HCT116 (cell line): Measurements from ENCODE around the gene ETF1.

Experiments
- CTCF ChIP-seq, 3 experiments: fragments of 200-600 bp in 1 of 3; sonication (generic) in 1 of 3; IDR thresholded peaks in 2 of 3; conservative IDR thresholded peaks in 1 of 3; 2 replicates each; pipeline ENCODE4 v1.5.1; 2012 to 2017; ENCODE audit warnings: low read depth in 2 of 3, low read length in 2 of 3, antibody characterized with exemption in 1 of 3, borderline replicate concordance in 1 of 3, control low read depth in 1 of 3, mild to moderate bottlenecking in 1 of 3, mixed read lengths in 1 of 3, mixed run types in 1 of 3, moderate library complexity in 1 of 3; ENCODE audit not compliant: insufficient read depth in 1 of 3
- EGR1 ChIP-seq: IDR thresholded peaks from 2 replicates; pipeline ENCODE4 v1.6.1; 2012; ENCODE audit warnings: low read depth
- ELF1 ChIP-seq: IDR thresholded peaks from 2 replicates; pipeline ENCODE4 v1.6.1; 2012; ENCODE audit warnings: low read depth, borderline replicate concordance
- EZH2 ChIP-seq: fragments of 200-600 bp; sonication (generic); IDR thresholded peaks from 2 replicates; pipeline ENCODE4 v1.6.1; 2017; ENCODE audit warnings: antibody characterized with exemption, mixed run types
- EZH2phosphoT487 ChIP-seq: fragments of 200-600 bp; IDR thresholded peaks from 2 replicates; pipeline ENCODE4 v1.6.1; 2018; ENCODE audit warnings: antibody characterized with exemption, borderline replicate concordance
- POLR2A ChIP-seq: IDR thresholded peaks from 2 replicates; pipeline ENCODE4 v1.7.0; 2011; ENCODE audit warnings: borderline replicate concordance; ENCODE audit not compliant: insufficient read depth, insufficient read length; ENCODE audit errors: extremely low read depth
- POLR2AphosphoS5 ChIP-seq: IDR thresholded peaks from 2 replicates; pipeline ENCODE4 v1.6.1; 2011; ENCODE audit warnings: mild to moderate bottlenecking, low read depth, low read length, moderate library complexity
- RAD21 ChIP-seq: IDR thresholded peaks from 2 replicates; pipeline ENCODE4 v1.6.1; 2012; ENCODE audit warnings: low read depth, mild to moderate bottlenecking
- TCF7L2 ChIP-seq: IDR thresholded peaks from 2 replicates; pipeline ENCODE4 v1.7.0; 2011; ENCODE audit warnings: borderline replicate concordance, inconsistent platforms; ENCODE audit not compliant: insufficient read depth, insufficient read length; ENCODE audit errors: extremely low read depth
- ZNF274 ChIP-seq: fragments of 200-500 bp; sonication (Bioruptor generic); IDR thresholded peaks from 2 replicates; pipeline ENCODE4 v1.6.1; 2014; ENCODE audit warnings: mild to moderate bottlenecking, low read depth, low read length, inconsistent platforms

- TF ChIP-seq RAD21, result no peak
- no peak for TF ChIP-seq EGR1
- no peak for TF ChIP-seq POLR2A
- TF ChIP-seq TCF7L2, result no peak
- TF ChIP-seq CTCF (IDR thresholded peaks at IDR 0.05 in 2 of 3, conservative IDR thresholded peaks at IDR 0.05 in 1 of 3; ENCODE audit: borderline replicate concordance in 1 of 3, insufficient read depth in 1 of 3, low read depth in 2 of 3, low read length in 2 of 3), result no peak
- TF ChIP-seq ELF1, result no peak
- TF ChIP-seq EZH2phosphoT487, result no peak
- no peak for TF ChIP-seq POLR2AphosphoS5
- no peak for TF ChIP-seq ZNF274
- TF ChIP-seq EZH2, result no peak
Measured at GRCh38 chr5:138488481-138488945, 54.5 kb downstream of the ETF1 start.
